ENCODE data around the gene P2RX4.
"Not testable (repeated sequence)": the region's sequence is repeated elsewhere in the genome, so short reads cannot be mapped to it uniquely, and the experiment has no call there.

GRCh38 chr12:121164839-121165238 is 45.1 kb upstream of the P2RX4 start:
- TF ChIP-seq CTCF (conservative IDR thresholded peaks at IDR 0.05; ENCODE audit: low read depth, low read length); EZH2 (IDR thresholded peaks at IDR 0.05; ENCODE audit: borderline replicate concordance, low read depth, low read length, poor library complexity, severe bottlenecking): not testable (repeated sequence)

Measured in A673 (cell line).